ENCODE results near the gene ARVCF. TPM values are rescaled to one million over a fixed set of nuclear protein-coding genes. Genes with fewer than 3 reads are reported as not detected.

ARVCF gene
- total RNA-seq, 1 donor from 2014 or later: 26.8 TPM

DNA sequence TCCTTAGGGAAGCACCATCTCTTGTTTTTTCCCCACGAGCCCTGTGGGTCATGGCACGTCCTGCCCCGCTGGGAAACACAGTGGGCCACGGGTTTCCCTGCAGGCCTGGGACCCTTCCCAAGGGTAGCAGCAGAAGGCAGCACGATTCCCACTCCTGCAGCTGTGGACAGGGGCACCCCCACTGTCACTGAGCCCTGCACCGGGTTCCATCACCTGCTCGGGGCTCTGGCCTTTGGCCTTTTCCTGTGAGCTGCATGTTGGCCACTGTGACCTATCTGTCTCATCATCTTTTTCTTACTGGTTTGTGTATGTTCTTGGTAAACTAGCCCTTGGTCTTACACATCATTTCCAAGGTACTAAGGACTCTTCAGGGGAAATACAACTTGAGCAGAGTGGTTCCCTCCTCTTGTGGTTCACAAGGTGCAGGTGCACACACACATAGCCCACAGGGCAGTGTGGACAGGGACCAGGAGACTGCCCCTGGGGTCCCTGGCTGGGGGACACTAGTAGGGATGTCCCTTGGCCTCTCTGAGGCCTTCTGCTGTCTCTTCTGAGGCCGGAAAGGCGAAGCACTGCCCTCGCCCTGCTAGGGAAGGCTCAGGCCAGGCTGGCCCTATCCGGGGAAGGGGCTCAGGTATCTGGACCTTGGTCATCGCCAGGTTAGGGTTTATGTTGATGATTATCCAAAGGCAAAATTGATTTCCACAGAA, 56.0 kb downstream of the ARVCF start:
- DNase-seq (peak; percentile 23), ATAC-seq (no peak)
- intact Hi-C loops (cut with micrococcal nuclease): no loop called here

- peak; percentile 19 for ATAC-seq
- intact Hi-C loops (cut with micrococcal nuclease): no loop called here
- peak; percentile 35 for DNase-seq
These were observed 56.8 kb downstream of the ARVCF start for GRCh38 chr22:19959587-19960490.

GRCh38 chr22:19959043-19959586, 57.5 kb downstream of the ARVCF start:
- intact Hi-C loops (cut with micrococcal nuclease): no loop called here
- peak; percentile 89 for DNase-seq
- ATAC-seq: peak; percentile 69

GRCh38 chr22:19958083-19959042, 58.3 kb downstream of the ARVCF start:
- intact Hi-C loops (cut with micrococcal nuclease): no loop called here
- peak; percentile 5 for ATAC-seq
- DNase-seq: peak; percentile 28

DNA sequence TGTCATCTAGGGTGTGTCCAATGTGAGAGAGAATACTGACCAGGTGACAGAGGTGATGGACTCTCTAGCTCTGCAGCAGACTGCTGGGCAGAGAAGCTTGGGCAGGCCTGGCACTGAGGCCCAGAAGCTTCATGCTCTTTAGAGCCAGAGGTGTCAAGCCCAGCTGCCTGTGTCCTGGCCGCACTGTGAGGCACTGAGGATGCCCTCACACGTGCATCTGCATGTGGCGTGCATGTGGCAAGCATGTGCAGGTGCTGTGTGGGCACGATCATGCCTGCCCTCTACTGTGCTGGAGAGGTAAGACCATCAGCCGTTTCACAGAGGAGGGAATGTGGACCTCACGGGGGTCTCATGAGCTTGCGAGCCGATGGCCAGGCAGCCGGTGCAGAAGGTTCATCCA, 59.2 kb downstream of the ARVCF start:
- ATAC-seq (no peak), DNase-seq (peak; percentile 35)
- intact Hi-C loops (cut with micrococcal nuclease): no loop called here

GRCh38 chr22:19955241-19956128, 61.1 kb downstream of the ARVCF start:
- intact Hi-C loops (cut with micrococcal nuclease): no loop called here

GRCh38 chr22:19951346-19951745, 65.3 kb downstream of the ARVCF start:
- ATAC-seq (peak; percentile 28), DNase-seq (peak; percentile 30)
- intact Hi-C loops (cut with micrococcal nuclease): no loop called here

More at GRCh38 chr22:19955241-19956128, 61.1 kb downstream of the ARVCF start:
- ATAC-seq (peak; percentile 0), DNase-seq (peak; percentile 58)

GRCh38 chr22:19948057-19948760, 68.4 kb downstream of the ARVCF start:
- intact Hi-C loops (cut with micrococcal nuclease): no loop called here
- ATAC-seq: no peak

DNA sequence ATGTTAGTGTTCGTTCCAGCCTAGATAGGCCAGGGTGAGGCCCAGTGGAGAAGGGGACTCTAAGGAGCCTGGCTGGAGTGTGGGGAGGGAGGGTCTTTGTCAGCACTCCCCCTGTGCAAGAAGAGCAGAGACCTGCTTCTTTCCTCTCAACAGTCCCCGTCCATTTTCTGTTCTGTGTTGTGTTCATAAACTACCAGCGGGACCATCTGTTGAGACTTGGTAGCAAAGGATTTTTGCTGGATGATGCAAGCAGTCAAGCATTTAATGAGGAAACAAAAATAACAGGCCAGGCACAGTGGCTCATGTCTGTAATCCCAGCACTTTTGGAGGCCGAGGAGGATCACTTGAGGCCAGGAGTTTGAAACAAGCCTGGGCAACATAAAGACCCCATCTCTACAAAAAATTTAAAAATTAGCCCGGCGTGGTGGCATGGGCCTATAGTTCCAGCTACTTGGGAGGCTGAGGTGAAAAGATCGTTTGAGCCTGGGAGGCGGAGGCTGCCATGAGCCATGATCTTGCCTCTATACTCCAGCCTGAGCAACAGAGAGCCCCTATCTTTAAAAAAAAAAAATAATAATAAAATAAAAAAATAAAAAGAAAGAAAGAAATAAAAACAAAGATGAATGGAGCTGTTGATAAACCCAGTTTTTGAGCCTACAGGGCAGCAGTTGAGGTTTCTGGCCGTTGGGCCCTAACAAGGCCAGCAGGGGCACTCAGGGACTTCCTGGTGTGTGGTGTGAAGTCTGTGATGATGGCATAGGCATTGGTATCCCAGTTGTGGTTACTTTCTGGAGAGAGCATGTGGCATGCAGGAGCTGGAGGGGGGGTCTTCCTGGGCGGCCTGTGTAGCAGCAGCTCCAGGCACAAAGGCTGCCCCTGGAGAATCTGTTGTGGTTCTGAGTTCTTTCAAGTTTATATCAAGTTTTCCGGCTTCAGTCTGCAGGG, 73.3 kb downstream of the ARVCF start:
- peak; percentile 58 for ATAC-seq
- no peak for DNase-seq
- intact Hi-C loops (cut with micrococcal nuclease): no loop called here

More at GRCh38 chr22:19948057-19948760, 68.4 kb downstream of the ARVCF start:
- DNase-seq: no peak

DNA sequence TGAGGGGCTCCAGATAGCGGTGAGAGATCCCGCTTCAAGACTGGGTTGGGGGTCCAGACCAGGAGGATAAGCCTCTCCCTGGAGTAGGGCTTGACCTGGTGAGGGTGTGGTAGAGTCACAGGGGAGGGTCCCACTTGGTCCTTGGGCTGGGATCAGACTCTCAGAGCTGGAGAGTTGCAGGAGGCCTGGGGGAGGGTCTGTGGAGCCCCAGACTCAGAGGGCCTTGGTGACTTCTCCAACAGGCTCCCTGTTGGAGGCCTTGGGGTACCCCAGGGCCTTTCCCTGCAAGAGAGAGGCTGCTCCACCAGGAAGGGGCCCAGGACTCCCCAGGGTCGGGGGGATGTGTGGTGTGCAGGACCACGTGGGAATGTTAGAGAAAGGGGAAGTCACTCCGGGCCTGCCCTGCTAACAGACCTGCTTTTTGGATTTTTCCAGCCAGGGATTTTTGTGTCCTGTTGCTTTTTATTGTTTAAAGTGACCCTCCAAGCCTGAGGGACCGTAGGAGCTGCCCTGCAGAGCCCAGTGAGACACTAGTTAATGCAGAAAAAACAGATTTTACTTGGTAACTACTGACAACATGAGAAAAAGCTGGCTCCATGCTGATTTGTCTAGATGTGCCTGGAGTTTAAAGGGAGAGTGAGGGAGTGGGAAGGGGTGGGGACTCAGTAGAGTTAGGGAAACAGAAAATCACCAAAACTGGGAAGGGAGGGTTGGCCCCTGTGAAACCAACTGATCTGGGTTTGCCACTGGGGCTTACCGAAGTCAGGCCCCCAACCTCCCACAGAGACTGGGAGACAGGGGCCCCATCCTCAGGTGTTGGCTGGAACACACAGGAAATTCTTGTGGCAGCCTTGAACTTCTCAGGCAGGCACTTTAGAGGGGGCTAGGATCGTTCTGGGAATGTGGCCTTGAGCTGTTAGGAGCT, 74.2 kb downstream of the ARVCF start:
- ATAC-seq (peak; percentile 60), DNase-seq (peak; percentile 54)
- intact Hi-C loops (cut with micrococcal nuclease): no loop called here

GRCh38 chr22:19941365-19942082, 75.1 kb downstream of the ARVCF start, which contains the start of the genes COMT and TXNRD2:
Gene COMT, plus strand, starts transcription at chr22:19941772. Its CDS starts 20,755 bp downstream, at chr22:19962527.
Gene TXNRD2, minus strand, starts transcription at chr22:19941818. Its CDS starts 15 bp downstream, at chr22:19941803.
- ATAC-seq: peak; percentile 86
- intact Hi-C loops (cut with micrococcal nuclease): no loop called here
- peak; percentile 87 for DNase-seq

DNA sequence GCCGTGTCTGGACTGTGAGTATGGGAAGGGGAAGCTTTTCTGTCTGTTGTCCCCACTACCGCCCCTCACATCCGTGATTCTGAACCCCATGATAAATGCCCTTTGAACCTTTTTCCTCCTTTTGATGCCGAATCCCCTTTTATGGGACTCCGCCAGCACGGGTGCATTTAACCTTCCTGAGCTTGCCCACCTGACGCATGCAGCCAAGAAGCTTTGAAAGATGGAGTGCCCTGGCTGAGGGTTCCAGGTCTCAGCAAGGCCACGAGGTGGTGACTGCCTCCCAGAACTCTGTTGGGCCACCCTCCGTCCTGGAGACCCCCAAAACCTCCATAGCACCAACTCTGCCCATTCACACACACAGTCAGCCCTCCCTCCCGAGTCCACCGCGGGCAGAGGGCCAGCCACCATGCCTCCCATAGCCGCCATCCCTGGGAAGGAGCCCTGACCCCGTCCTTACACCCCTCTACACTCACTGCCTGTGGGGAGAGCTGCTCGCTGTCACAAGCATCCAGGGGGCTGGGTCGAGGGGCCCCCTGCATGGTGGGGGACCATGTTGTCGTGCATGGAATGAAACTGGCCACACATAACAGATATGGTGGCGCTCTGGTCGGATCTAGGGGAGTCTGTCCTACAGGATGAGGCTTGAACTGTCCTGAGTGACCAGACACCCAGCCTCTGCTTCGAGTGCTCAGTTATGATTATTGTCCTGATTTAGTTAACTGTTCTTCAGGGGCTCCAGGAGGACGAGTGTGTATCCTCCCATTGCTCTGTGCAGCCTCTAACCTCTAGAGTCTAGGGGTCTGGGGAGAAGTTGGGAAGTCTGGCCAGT, 75.9 kb downstream of the ARVCF start:
- ATAC-seq: no peak
- DNase-seq: no peak
- intact Hi-C loops (cut with micrococcal nuclease): no loop called here

GRCh38 chr22:19937616-19938473, 78.8 kb downstream of the ARVCF start:
- no peak for ATAC-seq
- DNase-seq: no peak
- intact Hi-C loops (cut with micrococcal nuclease): no loop called here
